RWPE1 (cell line): ENCODE results near the gene LFNG.

Experiments used
- CTCF ChIA-PET: fragments of 350-600 bp; sonication (Branson Sonifier 250); formaldehyde crosslinking; extraction: SDS; loops from one replicate; lab custom pipeline; 2021; lab: Yijun Ruan, JAX
- POLR2A ChIA-PET: fragments of 400-600 bp; formaldehyde crosslinking; extraction: SDS; loops from one replicate; lab custom pipeline; 2020; ENCODE audit warnings: antibody characterized with exemption; ENCODE audit not compliant: low non-redundant PET; lab: Yijun Ruan, JAX
- DNase-seq: peaks from one replicate; pipeline ENCODE4 v3.0.0; 2012; ENCODE audit warnings: low spot score
- H3K27ac ChIP-seq: fragments of 450-650 bp; 2 replicates; pipeline ENCODE4 v1.5.1; 2017
- TF ChIP-seq, protein P1 (sequence below): fragments of 450-650 bp; conservative IDR thresholded peaks from 2 replicates; pipeline ENCODE4 v1.5.1; 2017; ENCODE audit warnings: low read depth, mild to moderate bottlenecking

LFNG gene

DNA sequence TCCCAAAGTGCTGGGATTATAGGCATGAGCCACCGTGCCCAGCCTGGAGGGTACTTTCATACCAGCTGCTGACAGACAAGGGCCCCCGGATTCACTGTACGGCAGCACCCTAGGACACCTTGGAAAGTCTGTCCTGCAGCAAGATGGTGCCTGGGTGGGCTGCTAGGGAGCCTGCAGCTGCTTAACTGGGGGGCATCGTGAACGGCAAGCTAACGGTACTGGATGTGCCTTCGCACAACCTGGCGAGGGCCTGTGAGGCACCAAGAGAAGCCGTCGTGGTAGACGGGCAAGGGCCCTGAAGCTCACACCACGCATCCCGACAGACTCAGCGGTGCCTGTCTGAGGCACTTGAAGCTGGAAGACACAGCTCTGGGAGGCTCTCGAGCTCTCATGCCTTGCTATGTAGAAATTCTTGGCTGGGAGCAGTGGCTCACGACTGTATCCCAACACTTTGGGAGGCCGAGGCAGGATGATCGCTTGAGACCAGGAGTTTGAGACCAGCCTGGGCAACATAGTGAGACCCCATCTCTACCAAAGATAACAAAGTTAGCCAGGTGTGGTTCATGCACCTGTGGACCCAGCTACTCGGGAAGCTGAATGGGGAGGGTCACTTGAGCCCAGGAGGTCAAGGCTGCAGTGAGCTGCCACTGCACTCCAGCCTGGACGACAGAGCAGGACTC is 26.3 kb downstream of the LFNG start:
- CTCF ChIA-PET = interaction anchor here (1.3 kb wide), 1 partner anchor 77 kb away, joined by 4 read pairs; no protein-coding TSS in a partner anchor
- TF ChIP-seq, protein P1, sequence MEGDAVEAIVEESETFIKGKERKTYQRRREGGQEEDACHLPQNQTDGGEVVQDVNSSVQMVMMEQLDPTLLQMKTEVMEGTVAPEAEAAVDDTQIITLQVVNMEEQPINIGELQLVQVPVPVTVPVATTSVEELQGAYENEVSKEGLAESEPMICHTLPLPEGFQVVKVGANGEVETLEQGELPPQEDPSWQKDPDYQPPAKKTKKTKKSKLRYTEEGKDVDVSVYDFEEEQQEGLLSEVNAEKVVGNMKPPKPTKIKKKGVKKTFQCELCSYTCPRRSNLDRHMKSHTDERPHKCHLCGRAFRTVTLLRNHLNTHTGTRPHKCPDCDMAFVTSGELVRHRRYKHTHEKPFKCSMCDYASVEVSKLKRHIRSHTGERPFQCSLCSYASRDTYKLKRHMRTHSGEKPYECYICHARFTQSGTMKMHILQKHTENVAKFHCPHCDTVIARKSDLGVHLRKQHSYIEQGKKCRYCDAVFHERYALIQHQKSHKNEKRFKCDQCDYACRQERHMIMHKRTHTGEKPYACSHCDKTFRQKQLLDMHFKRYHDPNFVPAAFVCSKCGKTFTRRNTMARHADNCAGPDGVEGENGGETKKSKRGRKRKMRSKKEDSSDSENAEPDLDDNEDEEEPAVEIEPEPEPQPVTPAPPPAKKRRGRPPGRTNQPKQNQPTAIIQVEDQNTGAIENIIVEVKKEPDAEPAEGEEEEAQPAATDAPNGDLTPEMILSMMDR = no peak
- no peak for DNase-seq
- POLR2A ChIA-PET = no interaction called here
- H3K27ac ChIP-seq = peak overlapping the region; percentile 0; the same call in 1 of the 2 replicates

DNA sequence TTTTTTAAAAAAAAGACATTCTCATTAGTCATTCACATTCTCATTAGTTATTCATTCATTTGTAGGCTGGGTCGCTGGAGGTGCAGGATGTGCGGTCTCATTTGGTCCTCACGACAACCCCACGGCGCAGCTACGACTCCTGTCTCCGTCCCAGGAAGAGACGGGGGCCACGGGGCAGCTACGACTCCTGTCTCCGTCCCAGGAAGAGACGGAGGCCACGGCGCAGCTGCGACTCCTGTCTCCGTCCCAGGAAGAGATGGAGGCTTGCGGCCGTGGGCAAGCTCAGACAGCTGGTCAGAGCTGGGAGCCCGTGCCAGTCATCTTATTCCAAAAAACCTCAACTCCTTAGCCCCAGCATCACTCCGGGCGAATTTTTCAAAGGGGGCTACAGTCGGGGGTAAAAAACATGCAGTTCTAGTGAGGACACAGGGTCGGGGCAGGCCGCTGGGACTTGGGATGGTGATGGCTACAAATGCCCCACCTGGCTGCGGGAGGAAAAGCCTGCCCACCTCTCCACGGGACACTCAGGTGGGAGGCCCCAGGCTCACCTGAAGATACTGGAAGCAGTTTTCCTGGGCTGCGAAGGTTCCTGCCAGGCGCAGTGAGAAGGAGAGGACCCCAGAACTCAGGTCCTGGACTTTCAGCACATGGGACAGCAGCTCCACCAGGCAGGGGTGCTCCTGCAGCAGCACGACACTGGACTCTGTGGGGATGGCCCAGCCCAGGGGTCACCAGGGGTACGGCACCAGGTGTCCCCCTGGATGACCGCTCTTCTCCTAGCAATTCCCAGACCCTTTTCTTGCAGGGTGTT is 27.4 kb downstream of the LFNG start:
- ChIA-PET CTCF (interaction anchor here (0.6 kb wide), 1 partner anchor 668 kb away, joined by 5 read pairs; no protein-coding TSS in a partner anchor), POLR2A (no interaction called here)
- no peak overlapping the region for H3K27ac ChIP-seq
- no peak for DNase-seq
- TF ChIP-seq, protein P1 = no peak

DNA sequence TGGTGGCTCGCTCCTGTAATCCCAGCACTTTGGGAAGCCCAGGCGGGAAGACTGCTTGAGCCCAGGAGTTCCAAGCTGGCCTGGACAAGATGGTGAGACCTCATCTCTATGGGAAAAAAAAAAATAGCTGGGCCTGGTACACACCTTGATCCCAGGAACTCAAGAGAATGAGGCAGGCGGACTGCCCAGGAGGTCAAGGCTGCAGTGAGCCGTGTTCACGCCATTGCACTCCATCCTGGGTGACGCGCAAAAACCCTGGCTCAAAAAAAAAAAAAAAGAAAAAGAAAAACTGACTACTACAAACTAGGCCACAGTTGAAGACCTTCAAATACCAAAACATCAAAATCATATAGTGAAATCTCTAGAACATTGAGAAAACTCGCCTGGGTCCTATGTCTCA is 31.8 kb downstream of the LFNG start:
- H3K27ac ChIP-seq = no peak overlapping the region
- ChIA-PET POLR2A (no interaction called here), CTCF (interaction anchor here (0.7 kb wide), 1 partner anchor 12 kb away, joined by 3 read pairs; no protein-coding TSS in a partner anchor)
- no peak for DNase-seq
- TF ChIP-seq, protein P1 = no peak

DNA sequence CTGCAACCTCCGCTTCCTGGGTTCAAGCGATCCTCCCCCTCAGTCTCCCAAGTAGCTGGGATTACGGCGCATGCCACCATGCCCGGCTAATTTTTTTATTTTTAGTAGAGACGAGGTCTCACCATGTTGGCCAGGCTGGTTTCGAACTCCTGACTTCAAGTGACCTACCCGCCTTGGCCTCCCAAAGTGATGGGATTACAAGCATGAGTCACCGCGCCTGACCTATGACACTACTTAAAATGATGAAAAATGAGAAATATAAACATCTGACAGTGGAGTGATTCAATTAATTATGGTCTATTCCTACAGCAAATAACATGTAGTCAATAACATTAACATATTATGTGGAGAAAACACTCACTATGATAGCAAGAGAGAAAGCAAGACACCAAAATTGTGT is 33.5 kb downstream of the LFNG start:
- TF ChIP-seq, protein P1 = no peak
- DNase-seq = no peak
- ChIA-PET POLR2A (no interaction called here), CTCF (interaction anchor here (0.5 to 0.7 kb wide), 2 partner anchors 94 to 312 kb away, joined by 3 to 5 read pairs; no protein-coding TSS in a partner anchor)
- peak overlapping the region; percentile 98 for H3K27ac ChIP-seq

DNA sequence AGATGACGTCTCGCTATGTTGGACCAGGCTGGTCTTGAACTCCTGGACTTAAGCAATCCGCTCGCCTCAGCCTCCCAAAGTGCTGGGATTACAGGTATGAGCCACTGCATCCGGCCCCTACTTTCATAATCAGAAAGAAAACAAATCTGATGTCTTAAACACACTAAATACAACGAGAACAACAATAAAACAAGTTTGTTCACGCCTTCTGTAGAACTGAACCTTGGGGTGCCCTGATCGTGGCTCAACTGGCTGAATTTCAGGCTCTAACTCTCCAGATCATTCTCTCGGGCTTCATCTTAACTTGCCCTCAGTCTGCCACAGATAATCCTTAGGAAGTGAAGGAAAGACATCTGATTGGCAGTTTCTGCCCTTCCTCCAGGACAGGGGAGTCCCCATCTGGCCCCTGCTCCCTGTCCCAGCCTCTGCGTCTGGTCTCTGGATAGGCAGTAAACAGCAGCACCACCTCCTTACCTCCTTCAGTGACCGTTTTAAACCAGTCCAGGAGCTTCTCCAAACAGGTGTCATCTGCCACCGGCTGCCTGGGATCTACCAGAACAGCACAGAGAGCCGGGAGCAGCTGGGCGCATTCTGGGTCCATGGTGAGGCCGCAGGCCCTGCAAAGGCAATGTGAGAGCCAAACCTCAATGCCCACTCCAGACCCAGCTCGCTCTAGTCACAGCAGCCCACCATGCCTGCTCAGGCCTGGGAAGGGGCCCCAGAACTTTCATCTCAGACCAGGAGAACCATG is 34.4 kb downstream of the LFNG start:
- DNase-seq = peak; percentile 34
- POLR2A ChIA-PET = no interaction called here

More for the DNA sequence above, 34.4 kb downstream of the LFNG start:
- H3K27ac ChIP-seq = peak overlapping the region; percentile 98
- CTCF ChIA-PET = interaction anchor here (0.5 to 0.7 kb wide), 3 partner anchors 18 to 311 kb away, joined by 3 to 5 read pairs (median 3); no protein-coding TSS in a partner anchor
- TF ChIP-seq, protein P1 = no peak
